H1 (cell line): ENCODE measurements around the gene ITIH4. TPM values are rescaled to one million over a fixed set of nuclear protein-coding genes. Genes with fewer than 3 reads are reported as not detected.

ENCODE experiments used
- BACH1 ChIP-seq: IDR thresholded peaks from 2 replicates; pipeline ENCODE4 v1.6.1; 2012; ENCODE audit warnings: low read length, improper control_type of control experiment
- PHF8 ChIP-seq: fragments of 200-600 bp; sonication (generic); conservative IDR thresholded peaks from 2 replicates; pipeline ENCODE4 v1.7.1; 2012; ENCODE audit warnings: low read depth, mild to moderate bottlenecking, inconsistent platforms, low read length, moderate library complexity
- RFX5 ChIP-seq: IDR thresholded peaks from 2 replicates; pipeline ENCODE4 v1.6.1; 2011; ENCODE audit warnings: low read depth, low read length, improper control_type of control experiment, borderline replicate concordance
- TBP ChIP-seq: IDR thresholded peaks from 2 replicates; pipeline ENCODE4 v1.6.1; 2011; ENCODE audit warnings: low read depth, low read length, improper control_type of control experiment
- ZNF274 ChIP-seq: IDR thresholded peaks from 2 replicates; pipeline ENCODE4 v1.7.0; 2012; ENCODE audit warnings: low read length, borderline replicate concordance; ENCODE audit errors: extremely low read depth
- polyA plus RNA-seq, 7 experiments: library from polyadenylated mRNA; depleted of rRNA in 3 of 7; stranded (reverse) in 5 of 7; unstranded in 2 of 7; fragments of >200 nt in 5 of 7; fragments of 200-250 nt in 2 of 7; gene quantifications; 1 replicate in 5 of 7; 2 replicates in 1 of 7; 4 replicates in 1 of 7; pipeline versions ENCODE4 v1.2.1 to v1.2.3, GENCODE V29; 2011 to 2013; ENCODE audit warnings: missing spikeins in 2 of 7, mixed read lengths in 2 of 7
- total RNA-seq: library from RNA; stranded (reverse); fragmentation: NEBNext Ultra II Directional; extraction: Animal tissue kit (Norgen Biotek cat#: 25700); gene quantifications from 2 replicates; pipeline ENCODE4 v1.2.1, GENCODE V29; 2021

Gene ITIH4
- total and polyA plus RNA-seq, 2 of the 8 experiments (the other 6 are each of a cell fraction or from before 2014, with no cell fraction given): 3.4 to 3.7 TPM

- TF ChIP-seq ZNF274 (no peak), PHF8 (no peak), RFX5 (no peak), BACH1 (no peak), TBP (no peak)
- TF ChIP-seq, all 59 proteins: peak for 0
These were observed 5.4 kb upstream of the ITIH4 start (continued) for GRCh38 chr3:52835766-52836470.
